HL-60/S4 treated with phorbol 12-myristate 13-acetate at 8.2 ng/mL for 4 days and 3 days (cell line): ENCODE measurements around the gene HSF2BP.
"Not testable (repeated sequence)": the region's sequence is repeated elsewhere in the genome, so short reads cannot be mapped to it uniquely, and the experiment has no call there.

Experiments used
- in situ Hi-C: fragments of 300-500 bp; cut with MboI; formaldehyde crosslinking; loops from 2 replicates; pipeline ENCODE4 v1.15.0; 2022; ENCODE audit warnings: low sequenced_read_pairs

The HSF2BP gene

GRCh38 chr21:43623588-43623987 is 35.7 kb downstream of the HSF2BP start:
- in situ Hi-C loops = no loop called here

DNA sequence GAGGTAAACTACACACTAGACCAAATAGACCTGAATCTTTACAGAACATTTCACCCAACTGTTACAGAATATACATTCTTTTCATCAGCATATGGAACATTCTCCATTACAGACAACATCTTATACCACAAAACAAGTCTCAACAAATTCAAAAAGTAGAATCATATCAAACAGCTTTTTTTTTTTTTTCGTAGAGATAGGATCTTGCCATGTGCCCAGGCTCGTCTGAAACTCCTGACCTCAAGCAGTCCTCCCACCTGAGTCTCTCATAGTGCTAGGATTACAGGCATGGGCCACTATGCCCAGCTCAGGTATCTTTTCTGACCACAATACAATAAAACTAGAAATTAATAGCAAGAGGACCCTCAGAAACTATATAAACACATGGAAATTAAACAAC is 36.5 kb downstream of the HSF2BP start:
- in situ Hi-C loops = no loop called here

- in situ Hi-C loops = no loop called here
These were observed 39.4 kb downstream of the HSF2BP start for GRCh38 chr21:43619856-43620255.

DNA sequence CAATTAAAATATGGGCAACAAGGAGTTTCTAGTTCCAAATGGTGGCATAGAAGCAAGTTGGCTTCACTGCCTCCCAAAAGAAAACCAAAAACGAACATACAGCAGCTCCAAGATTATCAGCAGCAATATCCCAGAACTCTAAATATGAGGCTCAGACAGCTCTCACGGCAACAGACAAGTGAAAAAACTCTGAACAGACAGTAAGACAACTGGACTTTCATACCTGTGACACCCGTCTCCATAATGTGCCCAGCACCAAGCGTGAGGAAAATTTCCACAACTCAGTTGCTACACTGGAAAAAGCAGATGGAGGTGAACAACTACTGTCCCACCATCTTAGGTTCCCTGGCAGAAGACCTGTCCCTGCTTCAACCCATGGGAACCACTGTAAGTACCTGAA is 39.9 kb downstream of the HSF2BP start:
- in situ Hi-C loops = no loop called here

DNA sequence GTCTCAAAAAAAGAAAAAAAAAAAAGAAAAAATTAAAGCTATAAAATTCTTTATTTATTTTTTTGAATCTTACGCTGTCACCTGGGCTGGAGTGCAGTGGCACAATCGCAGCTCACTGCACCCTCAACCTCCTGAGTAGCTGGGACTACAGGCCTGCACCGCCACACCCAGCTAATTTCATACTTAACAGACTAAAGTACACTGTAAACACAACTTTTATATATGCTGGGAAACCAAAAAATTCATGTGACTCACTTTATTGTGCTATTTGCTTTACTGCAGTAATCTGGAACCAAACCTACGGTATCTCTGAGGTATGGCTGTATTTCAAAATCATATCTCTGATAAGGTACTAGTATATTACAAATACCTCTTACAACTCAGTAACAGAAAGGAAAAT is 40.3 kb downstream of the HSF2BP start:
- in situ Hi-C loops = no loop called here

- in situ Hi-C loops = not testable (repeated sequence)
These were observed 42.4 kb downstream of the HSF2BP start for GRCh38 chr21:43616861-43617260.

- in situ Hi-C loops = no loop called here
These were observed 44.4 kb downstream of the HSF2BP start for GRCh38 chr21:43614839-43615238.

GRCh38 chr21:43613755-43614638 is 45.3 kb downstream of the HSF2BP start:
- in situ Hi-C loops = no loop called here

- in situ Hi-C loops = no loop called here
These were observed 47.5 kb downstream of the HSF2BP start for GRCh38 chr21:43611598-43612369.

- in situ Hi-C loops = no loop called here
These were observed 49.6 kb downstream of the HSF2BP start for GRCh38 chr21:43609501-43610340.

- in situ Hi-C loops = no loop called here
These were observed 50.6 kb downstream of the HSF2BP start for GRCh38 chr21:43608664-43609063.

DNA sequence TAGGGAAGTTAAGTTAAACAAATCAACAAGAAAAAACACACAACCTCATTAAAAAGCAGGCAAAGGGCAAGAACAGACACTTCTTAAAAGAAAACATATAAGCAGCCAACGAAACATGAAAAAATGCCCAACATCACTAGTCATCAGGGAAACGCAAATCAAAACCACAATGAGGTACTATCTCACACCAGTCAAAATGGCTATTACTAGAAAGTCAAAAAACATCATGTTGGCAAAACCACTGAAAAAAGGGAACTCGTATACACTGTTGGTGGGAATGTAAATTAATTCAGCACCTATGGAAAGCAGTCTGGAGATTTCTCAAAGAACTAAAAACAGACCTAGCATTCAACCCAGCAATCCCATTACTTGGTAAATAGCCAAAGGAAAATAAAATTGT is 51.1 kb downstream of the HSF2BP start:
- in situ Hi-C loops = no loop called here

GRCh38 chr21:43605320-43606215 is 53.7 kb downstream of the HSF2BP start:
- in situ Hi-C loops = no loop called here

DNA sequence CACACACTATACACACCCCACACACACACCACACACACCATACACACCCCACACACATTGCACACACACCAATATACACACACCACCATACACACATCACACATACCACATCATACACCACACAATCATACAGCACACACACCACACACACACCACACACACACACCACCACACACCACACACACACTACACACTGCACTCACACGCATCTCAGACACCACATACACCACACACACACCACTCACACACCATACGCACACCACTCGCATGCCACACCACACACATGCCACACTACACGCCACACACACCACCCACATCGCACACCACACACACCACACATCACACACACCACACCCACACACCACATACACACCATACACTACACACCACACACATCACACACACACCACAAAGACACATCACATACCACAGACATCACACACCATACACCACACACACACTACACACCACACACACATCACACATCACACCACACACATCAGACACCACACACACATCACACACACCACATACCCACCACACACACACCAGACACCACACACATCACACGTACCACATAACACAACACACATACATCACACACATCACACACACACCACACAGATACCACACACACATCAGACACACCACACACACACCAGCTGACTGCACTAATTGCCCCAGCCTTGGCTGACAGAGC is 54.6 kb downstream of the HSF2BP start:
- in situ Hi-C loops = no loop called here

DNA sequence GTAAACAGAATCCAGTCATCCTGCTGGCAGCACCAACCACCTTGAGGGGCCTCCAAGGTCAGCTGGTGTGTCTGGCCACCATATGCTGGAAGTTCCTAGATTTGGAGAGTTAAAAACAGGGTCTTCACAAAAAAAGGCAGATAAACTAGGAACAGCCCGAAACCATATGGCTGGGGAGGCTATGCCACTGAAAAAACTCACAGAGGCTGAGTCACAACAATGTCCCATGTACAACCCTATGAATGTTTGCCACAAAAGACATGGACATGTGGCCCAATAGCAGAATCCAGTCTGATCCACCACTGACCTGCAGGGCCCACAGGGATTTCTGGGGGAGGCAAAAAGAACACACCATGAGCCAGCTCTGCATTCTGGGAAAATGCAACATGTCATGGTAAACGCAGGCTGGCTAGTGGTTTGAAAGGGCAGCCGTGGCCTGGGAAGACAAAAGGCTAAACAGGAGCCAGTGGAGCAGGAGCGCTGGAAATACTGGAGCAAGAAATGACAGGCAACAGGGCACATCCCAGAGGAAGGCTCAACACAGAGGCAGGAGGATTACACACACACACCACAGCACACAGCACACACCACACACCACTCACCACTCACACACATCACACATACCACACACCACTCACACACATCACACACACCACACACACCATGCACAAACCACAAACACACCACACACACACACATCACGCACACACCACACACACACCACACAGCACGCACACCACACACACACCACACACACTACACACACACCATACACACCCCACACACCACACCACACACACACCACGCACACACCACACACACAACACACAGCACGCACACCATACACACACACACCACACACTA is 55.4 kb downstream of the HSF2BP start:
- in situ Hi-C loops = no loop called here

- in situ Hi-C loops = no loop called here
These were observed 56.1 kb downstream of the HSF2BP start for GRCh38 chr21:43603233-43603626.

- in situ Hi-C loops = no loop called here
These were observed 56.7 kb downstream of the HSF2BP start for GRCh38 chr21:43602266-43603232.
